Spleen (tissue), 11 donors: ENCODE results near the gene RPL34. TPM values are rescaled to one million over a fixed set of nuclear protein-coding genes. Genes with fewer than 3 reads are reported as not detected.

Experiments
- DNase-seq: peaks from one replicate; pipeline ENCODE4 v3.0.0-alpha.2; 2020
- H3K27ac ChIP-seq, 8 donors: fragments of 200-600 bp; sonication (generic) in 7 of 8; 1 replicate in 4 of 8; 2 replicates in 4 of 8; pipeline versions ENCODE4 v1.5.0 to v1.8.0; 2016 to 2021; ENCODE audit warnings: inconsistent platforms in 4 of 8, mild to moderate bottlenecking in 4 of 8, moderate library complexity in 1 of 8
- H3K27me3 ChIP-seq, 7 donors: fragments of 200-600 bp; sonication (generic) in 6 of 7; replicated peaks in 1 of 7; 1 replicate in 4 of 7; 2 replicates in 3 of 7; pipeline versions ENCODE4 v1.5.0 to v1.8.0; 2016 to 2021; ENCODE audit warnings: inconsistent platforms in 3 of 7, mild to moderate bottlenecking in 1 of 7
- H3K36me3 ChIP-seq, 6 donors: fragments of 200-600 bp; sonication (generic) in 5 of 6; 1 replicate in 4 of 6; 2 replicates in 2 of 6; pipeline versions ENCODE4 v1.5.0 to v1.8.0; 2016 to 2021; ENCODE audit warnings: inconsistent platforms in 2 of 6
- H3K4me1 ChIP-seq, 6 donors: fragments of 200-600 bp; sonication (generic) in 5 of 6; 1 replicate in 3 of 6; 2 replicates in 3 of 6; pipeline versions ENCODE4 v1.5.0 to v1.8.0; 2016 to 2021; ENCODE audit warnings: inconsistent platforms in 3 of 6
- H3K4me3 ChIP-seq, 8 donors: fragments of 200-600 bp; sonication (generic) in 7 of 8; 1 replicate in 4 of 8; 2 replicates in 4 of 8; pipeline versions ENCODE4 v1.5.0 to v1.8.0; 2016 to 2021; ENCODE audit warnings: inconsistent platforms in 4 of 8, mild to moderate bottlenecking in 4 of 8, moderate library complexity in 2 of 8
- H3K9me3 ChIP-seq, 8 donors: fragments of 200-600 bp; sonication (generic) in 7 of 8; 1 replicate in 4 of 8; 2 replicates in 4 of 8; pipeline versions ENCODE4 v1.5.0 to v1.8.0; 2016 to 2021; ENCODE audit warnings: inconsistent platforms in 4 of 8
- POLR2A ChIP-seq, 3 donors: fragments of 450-650 bp; IDR thresholded peaks; one replicate each; pipeline ENCODE4 v1.5.1; 2017; ENCODE audit warnings: antibody characterized with exemption in 3 of 3, mild to moderate bottlenecking in 1 of 3
- POLR2AphosphoS5 ChIP-seq, 3 donors: sonication (generic); formaldehyde crosslinking; IDR thresholded peaks; one replicate each; pipeline ENCODE4 v1.5.1; 2017; ENCODE audit warnings: antibody characterized with exemption in 3 of 3
- WGBS, 5 donors: extraction: QIAGEN DNeasy Blood & Tissue Kit in 3 of 5; methylation state at CpG; one replicate each; pipeline versions ENCODE4 v1.1.5 to v1.1.7; 2013 to 2018; 5-methylcytosine and 5-hydroxymethylcytosine counted together
- intact Hi-C: fragments of 100-400 bp; cut with DNase I; formaldehyde crosslinking; loops from one replicate; pipeline ENCODE4 v1.15.0; 2023; ENCODE audit warnings: low total_unique reads
- polyA plus RNA-seq, 3 donors: library from polyadenylated mRNA; stranded (reverse); fragments of 200-250 nt; gene quantifications; one replicate each; pipeline ENCODE4 v1.2.1, GENCODE V29; 2013
- total RNA-seq, 7 donors: library from RNA; depleted of rRNA in 3 of 7; stranded (reverse); fragments of >200 nt in 3 of 7; fragmentation: NEBNext Ultra II Directional in 4 of 7; extraction: Animal tissue kit (Norgen Biotek cat#: 25700) in 4 of 7; gene quantifications; one replicate each; pipeline versions ENCODE4 v1.1.0 to v1.2.1, GENCODE V29; 2016 to 2021
- TF ChIP-seq, protein P1 (sequence below), 11 experiments: fragments of 200-600 bp in 7 of 11; fragments of 450-650 bp in 4 of 11; sonication (generic) in 4 of 11; IDR thresholded peaks in 8 of 11; conservative IDR thresholded peaks in 3 of 11; 1 replicate in 7 of 11; 2 replicates in 4 of 11; pipeline versions ENCODE4 v1.4.0 to v1.8.0; 2016 to 2021; ENCODE audit warnings: antibody characterized with exemption in 11 of 11, inconsistent platforms in 4 of 11, mild to moderate bottlenecking in 1 of 11
- donor health status: healthy with polysubstance abuse.
- donor health status: DM: no; HTN: no; CAD: no; lungs with moderate emphysema.
- donor health status: DM: no; HTN: no; CAD: no.
- donor health status: Bipolar disorder and iron deficiency.
- donor health status: healthy.
- donor health status: DM: no; HTN: no; CAD: no.
- donor health status: DM: yes; HTN: yes; CAD: no.

The RPL34 gene
- total and polyA plus RNA-seq, 10 donors = 845 to 15,266 (median 1,300) TPM

DNA sequence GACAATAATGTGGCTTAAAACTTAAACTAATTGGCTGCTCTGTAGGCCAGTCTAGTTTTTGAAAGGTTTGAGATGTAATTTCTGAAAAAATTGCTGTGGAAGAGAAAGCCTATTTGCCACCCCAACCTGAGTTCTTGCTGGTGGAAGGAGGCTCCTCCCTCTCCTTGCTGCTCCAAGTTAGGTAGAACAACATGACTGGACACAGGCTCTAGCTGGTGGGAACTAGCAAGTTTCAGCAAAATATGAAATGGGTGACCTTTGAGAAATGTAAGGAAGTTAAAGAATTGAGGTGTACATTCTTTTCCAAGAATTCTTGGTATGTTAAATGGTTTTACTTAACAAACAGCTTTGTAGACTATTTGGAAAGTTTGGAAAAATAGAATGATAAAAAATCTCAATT is 8.0 kb downstream of the RPL34 start:
- Histone ChIP-seq H3K4me1 (peaks cover 1 to 15% (median 8%) of the 10 kb centered on the region in 6 donors), H3K36me3 (peaks cover 6 to 100% (median 94%) of the 10 kb centered on the region in 6 donors), H3K4me3 (no peak overlapping the region), H3K9me3 (no peaks in the 10 kb centered on the region), H3K27me3 (no peaks in the 10 kb centered on the region), H3K27ac (no peak overlapping the region)
- DNase-seq = no peak
- TF ChIP-seq POLR2A (IDR thresholded peaks at IDR 0.05) (no peak), POLR2AphosphoS5 (IDR thresholded peaks at IDR 0.05) (no peak)
- TF ChIP-seq, protein P1, sequence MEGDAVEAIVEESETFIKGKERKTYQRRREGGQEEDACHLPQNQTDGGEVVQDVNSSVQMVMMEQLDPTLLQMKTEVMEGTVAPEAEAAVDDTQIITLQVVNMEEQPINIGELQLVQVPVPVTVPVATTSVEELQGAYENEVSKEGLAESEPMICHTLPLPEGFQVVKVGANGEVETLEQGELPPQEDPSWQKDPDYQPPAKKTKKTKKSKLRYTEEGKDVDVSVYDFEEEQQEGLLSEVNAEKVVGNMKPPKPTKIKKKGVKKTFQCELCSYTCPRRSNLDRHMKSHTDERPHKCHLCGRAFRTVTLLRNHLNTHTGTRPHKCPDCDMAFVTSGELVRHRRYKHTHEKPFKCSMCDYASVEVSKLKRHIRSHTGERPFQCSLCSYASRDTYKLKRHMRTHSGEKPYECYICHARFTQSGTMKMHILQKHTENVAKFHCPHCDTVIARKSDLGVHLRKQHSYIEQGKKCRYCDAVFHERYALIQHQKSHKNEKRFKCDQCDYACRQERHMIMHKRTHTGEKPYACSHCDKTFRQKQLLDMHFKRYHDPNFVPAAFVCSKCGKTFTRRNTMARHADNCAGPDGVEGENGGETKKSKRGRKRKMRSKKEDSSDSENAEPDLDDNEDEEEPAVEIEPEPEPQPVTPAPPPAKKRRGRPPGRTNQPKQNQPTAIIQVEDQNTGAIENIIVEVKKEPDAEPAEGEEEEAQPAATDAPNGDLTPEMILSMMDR (IDR thresholded peaks at IDR 0.05 in 8 of 11, conservative IDR thresholded peaks at IDR 0.05 in 3 of 11) = no peak
- intact Hi-C loops = no loop called here

DNA sequence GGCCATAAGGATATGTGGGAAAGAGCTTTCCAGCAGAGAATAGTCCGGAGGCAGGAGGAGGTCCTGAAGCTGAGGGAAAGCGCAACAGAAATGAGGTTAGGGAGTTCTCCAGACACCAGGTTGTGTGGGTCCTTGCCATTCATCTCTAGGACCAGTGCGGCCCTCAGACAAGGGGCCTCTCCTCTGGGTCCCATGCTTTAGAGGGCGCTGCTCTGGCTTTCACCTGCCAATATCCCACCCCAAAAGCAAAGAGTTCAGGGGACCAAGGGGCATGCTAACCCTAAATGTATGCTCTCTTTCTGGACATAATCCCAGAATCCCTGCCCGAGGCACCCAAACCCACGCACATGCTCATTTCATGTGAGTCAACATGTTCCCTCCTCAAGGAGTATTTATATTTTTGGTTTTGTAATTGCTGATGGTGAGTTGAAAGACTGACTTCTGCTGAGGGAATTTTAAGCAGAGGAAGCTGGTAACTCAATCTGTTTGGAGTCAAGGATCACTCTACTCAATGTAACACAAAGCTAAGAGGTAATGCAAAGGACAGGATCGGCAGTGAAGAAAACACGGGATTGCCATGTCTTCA is 14.8 kb downstream of the RPL34 start:
- no peak for DNase-seq
- Histone ChIP-seq H3K4me3 (no peak overlapping the region), H3K9me3 (no peaks in the 10 kb centered on the region), H3K27me3 (no peaks in the 10 kb centered on the region), H3K27ac (no peak overlapping the region), H3K4me1 (no peaks in the 10 kb centered on the region), H3K36me3 (peaks cover 0 to 72% (median 51%) of the 10 kb centered on the region in 6 donors)
- no peak for TF ChIP-seq POLR2A (IDR thresholded peaks at IDR 0.05)
- intact Hi-C loops = no loop called here
- 86 to 95% (median 90%) methylated on average over 8 of the region's 8 CpGs for WGBS, 5 donors

DNA sequence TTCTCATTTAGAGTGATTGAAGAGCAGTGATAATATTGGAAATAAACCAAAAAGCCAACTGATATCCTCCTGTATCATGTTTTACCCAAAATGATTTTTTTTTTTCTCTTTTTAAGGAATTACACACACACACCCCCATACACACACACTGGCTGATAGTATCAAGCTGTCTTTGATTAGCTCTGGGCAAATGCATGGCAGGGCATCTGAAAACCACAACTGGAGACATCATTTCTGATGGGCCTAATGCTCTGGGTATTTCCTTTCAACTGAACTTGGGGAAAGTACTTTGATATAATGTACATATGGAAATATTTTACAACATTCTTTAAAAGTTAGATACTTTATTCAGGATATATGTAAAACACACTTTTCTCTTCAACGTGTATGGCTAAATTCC is 15.9 kb downstream of the RPL34 start:
- Histone ChIP-seq H3K36me3 (peaks cover 0 to 61% (median 40%) of the 10 kb centered on the region in 6 donors), H3K4me3 (no peak overlapping the region), H3K27me3 (no peaks in the 10 kb centered on the region), H3K27ac (no peak overlapping the region), H3K4me1 (no peaks in the 10 kb centered on the region), H3K9me3 (no peaks in the 10 kb centered on the region)
- DNase-seq = no peak
- WGBS, 5 donors = 87 to 100% (median 89%) methylated on average over 1 of the region's 1 CpG
- no peak for TF ChIP-seq POLR2AphosphoS5 (IDR thresholded peaks at IDR 0.05)
- TF ChIP-seq POLR2A (IDR thresholded peaks at IDR 0.05) = no peak
- TF ChIP-seq, protein P1 (IDR thresholded peaks at IDR 0.05 in 8 of 11, conservative IDR thresholded peaks at IDR 0.05 in 3 of 11) = no peak
- intact Hi-C loops = no loop called here

DNA sequence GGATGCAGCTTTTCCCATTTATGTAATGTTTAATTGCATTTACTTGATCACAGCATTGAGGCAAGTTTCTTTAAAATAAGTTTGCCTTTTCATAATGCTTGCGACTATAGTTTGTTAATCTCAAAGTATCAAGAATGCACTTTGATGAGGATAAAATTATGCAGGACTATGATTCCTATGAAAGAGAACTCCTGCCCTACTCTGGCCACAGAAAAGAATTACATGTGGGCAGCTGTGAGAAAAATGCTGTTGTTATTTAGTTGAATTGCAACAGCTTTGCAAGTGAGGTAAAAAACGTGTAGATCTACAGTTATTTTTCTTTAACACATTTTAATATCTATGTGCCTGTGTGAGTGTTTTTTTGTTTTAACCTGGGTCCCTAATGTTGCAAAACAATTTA is 17.5 kb downstream of the RPL34 start:
- no peak overlapping the region for H3K27ac ChIP-seq
- intact Hi-C loops = no loop called here
- no peaks in the 10 kb centered on the region for H3K9me3 ChIP-seq

More for the DNA sequence above, 17.5 kb downstream of the RPL34 start:
- H3K4me3 ChIP-seq = no peak overlapping the region
- TF ChIP-seq, protein P1 (IDR thresholded peaks at IDR 0.05 in 8 of 11, conservative IDR thresholded peaks at IDR 0.05 in 3 of 11) = no peak
- TF ChIP-seq POLR2AphosphoS5 (IDR thresholded peaks at IDR 0.05) (no peak), POLR2A (IDR thresholded peaks at IDR 0.05) (no peak)
- whole genome bisulfite sequencing, 5 donors = 66 to 80% (median 67%) methylated on average over 2 of the region's 2 CpGs
- H3K27me3 ChIP-seq = no peaks in the 10 kb centered on the region
- peaks cover 0 to 45% (median 27%) of the 10 kb centered on the region in 6 donors for H3K36me3 ChIP-seq
- no peaks in the 10 kb centered on the region for H3K4me1 ChIP-seq
- DNase-seq = no peak
